NCI-H2227 (cell line): ENCODE measurements around the gene ICE2.

ENCODE experiments used
- DNase-seq: peaks from one replicate; lab custom pipeline; 2025; ENCODE audit not compliant: unreplicated experiment; lab: John Stamatoyannopoulos, UW

The ICE2 gene

DNA sequence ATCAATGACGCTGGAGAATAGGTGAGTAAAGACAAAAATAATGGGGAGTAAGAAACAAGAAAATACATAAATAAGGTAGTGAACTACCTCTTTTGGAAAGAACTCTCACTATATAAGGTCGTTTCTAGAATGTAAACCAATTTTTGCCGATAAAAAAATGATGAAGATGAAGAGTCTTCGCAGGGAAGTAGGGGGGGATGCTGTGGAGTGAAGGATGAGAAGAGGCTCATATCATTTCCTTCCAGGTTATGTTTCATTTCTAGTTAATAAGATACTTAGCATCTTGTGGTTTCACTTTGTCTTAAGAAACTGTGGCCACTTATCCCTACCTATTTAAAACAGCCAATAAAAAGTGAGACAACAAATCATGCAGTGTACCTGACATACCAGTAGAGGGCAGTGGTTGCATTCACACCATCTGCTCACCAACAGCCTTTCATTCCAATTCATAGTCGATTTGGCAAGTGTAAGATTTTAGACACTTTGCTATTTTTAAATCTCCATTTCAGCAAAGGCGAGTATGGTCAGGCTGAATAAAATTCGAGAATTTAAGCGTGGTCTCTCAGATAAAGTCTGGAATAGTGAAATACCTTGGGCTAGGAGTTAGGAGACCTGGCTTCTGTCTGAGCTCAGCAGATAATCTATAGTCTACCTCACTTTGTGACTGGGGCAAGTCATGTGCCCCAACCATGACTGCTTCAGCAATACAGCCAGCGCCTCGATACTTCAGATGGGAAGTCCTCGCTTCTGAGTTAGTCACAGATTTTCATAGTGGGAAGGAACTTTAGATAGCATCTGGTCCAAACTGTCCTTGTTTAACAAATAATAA, 28.9 kb upstream of the ICE2 start:
- peak; percentile 51 for DNase-seq

DNA sequence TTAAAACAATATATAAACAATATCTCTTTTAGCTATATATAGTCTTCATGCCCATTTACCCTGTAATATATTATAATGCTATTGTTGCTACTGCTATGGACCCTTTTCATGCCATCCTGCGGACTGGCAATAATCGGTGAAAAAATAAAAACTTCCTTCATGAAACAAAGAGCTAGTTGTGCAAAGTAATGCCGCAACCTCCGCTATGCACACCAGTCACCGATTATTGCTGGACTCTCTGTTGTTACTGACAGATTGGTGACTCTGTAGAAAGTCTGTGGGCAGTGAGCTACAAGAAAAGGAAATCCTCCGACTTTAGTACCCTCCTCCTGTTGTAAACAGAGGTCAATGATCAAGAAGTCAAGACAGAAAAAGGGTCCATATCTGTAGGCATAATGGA, 17.9 kb upstream of the ICE2 start:
- DNase-seq = no peak

DNA sequence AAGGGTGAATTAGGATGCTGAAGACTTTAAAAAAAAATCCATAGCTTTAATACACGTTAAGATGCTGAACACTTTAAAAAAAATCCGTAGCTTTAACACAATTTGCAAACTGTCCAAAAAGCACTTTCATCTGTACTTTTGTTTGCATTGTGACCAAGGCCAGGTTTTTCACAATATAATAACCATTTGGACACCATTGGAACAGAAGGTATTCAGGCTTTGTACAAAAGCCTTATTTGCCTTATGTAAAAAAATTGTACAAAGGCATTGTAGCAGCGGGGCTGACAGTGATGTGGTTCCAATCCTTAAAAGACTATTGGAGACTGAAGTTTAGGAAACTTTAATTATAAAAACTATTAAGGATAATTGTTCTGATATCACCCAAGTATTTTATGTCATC, 15.2 kb upstream of the ICE2 start:
- DNase-seq = no peak

DNA sequence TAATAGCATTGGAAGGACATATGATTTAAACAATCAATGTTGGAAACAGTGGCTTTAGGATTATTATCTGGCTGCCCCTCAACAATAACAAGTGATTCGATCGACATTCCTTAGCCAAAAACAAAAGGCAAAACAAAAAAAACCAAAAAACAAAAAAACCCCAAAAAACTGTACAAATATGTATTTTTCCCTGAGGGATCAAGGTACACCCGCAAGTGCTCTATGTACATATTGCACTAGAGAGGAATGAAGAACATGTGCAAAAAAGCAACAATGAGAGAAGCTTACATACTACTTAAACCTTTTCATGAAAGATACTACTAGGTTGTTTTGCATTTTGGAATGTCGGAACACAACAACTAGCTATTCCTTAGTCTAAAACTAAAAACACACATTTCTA, 14.2 kb upstream of the ICE2 start:
- DNase-seq = no peak

DNA sequence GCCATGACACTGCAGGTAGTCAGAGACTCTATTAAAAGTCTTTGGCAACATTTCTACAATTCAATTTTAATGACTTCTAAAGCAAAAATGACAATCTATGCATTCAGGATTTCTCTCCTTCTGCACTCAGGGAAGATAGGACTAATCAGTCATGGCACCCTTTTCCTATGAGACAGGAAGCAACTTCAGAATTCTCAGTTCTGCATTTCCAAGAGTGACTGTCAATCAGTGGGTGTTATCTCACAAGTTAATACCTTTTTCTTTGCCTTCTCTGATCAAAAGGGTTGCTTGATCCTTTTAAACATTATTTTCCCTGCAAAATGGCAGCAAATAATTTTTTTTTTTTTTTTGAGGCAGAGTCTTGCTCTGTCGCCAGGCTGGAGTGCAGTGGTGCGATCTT, 7.8 kb upstream of the ICE2 start:
- no peak for DNase-seq

DNA sequence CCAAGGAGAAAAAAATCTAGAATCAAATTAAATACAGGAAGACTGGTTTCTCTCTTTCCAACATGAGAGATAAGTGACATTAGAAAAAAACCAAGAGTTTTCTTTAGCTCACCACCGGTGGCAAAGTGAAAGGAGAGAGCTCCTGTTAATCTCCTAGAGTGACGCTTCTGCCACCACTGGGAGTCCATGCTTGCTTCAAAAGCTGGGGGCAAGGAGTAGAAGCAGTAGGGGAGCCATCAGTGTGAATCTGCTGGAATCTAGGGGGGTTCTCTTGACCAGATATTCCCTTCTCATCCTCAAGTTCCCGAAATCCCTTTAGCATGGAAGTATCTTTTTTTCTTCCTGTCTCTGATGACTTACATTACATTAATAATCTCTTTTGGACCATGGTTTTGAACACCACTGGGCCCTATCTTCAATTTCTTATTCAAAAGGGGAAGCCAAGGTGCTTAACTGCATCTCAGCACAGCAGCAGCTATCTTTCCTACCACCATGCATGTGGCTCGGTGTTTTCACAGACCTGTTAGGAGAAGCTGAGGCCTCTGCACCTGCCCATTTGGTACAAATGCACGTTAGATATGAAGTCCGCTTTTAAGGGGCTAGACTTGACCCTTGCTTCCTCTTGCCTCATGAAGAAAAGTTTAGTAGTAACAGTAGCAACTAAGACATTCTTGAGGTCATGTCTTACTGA, 6.6 kb upstream of the ICE2 start:
- DNase-seq = no peak

DNA sequence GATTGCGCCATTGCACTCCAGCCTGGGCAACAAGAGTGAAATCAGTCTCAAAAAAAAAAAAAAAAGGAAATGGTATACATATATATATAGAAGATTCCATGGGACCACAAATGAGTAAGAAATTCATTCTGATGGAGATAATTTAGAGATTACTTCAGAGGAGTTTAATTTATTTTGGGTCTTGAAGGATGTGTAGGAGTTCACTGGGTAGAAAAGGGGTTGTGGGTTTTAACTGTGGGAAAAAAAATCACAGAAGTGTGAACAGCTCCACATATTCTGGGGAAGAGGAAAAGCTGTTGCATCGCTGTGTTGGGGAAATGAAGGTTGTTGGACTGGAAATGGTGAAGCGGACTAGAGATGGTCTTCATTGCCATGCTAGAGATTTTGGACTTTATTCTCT, 4.1 kb upstream of the ICE2 start:
- no peak for DNase-seq

DNA sequence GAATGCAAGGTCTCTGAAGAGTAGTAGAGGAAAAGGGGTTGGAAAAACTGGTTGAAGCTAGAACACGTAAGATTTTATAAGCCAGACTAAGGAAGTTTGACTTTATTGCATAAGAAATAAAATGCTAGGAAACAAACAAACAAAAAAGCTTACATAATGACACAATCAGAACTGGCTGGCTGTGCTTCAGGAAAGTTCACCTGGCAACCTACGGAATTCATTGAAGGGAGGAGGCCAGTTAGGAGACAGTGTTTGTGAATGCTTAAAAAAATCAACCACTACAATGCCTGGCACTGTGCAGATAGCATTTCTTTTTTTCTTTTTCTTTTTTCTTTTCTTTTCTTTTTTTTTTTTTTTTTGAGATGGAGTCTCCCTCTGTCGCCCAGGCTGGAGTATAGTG, 1.9 kb upstream of the ICE2 start:
- DNase-seq = no peak

DNA sequence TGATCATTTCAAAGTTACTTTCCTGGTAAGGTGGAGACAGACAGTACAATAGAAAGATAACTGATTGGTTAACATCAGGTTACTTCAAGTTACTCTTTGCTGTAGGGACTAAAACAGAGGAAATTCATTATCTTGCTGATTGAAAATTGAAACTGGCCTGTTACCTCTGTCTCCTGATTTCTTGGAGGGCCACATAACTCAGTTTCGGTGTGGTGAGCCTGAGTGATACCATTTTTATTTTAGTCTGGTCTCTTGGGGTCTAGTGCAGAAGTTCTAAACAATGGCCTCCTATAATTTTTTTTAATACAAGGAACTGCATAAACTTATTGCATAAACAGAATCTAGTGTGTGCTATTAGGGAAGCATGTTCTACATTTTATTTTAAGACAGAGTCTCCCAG, 1.2 kb upstream of the ICE2 start:
- DNase-seq = no peak

DNA sequence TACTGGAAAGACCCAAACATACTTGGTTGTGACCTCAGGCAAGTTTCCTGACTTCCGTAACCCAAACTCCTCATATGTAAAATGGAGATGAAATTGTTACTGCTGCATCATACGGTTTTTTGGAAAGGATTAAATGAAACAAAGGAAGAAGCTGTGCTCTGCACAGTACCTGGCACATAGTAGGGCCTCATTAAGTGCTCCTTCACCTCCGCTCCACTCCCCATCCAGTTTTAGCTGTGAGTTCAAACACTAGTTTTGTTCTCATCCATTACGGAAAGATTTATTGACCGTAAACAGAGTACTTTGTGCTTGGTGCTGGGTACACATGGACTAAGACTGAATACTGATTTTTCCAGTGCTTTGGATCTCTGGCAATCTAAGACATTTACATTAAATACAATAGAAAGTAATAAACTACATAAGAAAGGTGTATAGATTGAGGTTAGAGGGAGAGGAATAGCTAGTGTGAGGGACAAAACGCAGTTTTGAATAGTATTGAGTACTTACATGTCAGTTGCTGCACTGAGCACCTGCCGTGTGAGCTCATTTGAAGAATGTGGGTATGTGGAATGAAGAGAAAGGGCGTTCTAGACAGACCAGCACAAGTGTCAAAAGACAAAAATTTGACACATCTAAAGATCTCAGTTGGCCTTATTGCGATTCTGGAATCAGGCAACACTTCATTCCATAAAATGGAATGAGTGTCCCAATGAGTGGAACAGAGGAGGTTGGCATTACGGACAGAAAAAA, 594 bp upstream of the ICE2 start:
- no peak for DNase-seq

DNA sequence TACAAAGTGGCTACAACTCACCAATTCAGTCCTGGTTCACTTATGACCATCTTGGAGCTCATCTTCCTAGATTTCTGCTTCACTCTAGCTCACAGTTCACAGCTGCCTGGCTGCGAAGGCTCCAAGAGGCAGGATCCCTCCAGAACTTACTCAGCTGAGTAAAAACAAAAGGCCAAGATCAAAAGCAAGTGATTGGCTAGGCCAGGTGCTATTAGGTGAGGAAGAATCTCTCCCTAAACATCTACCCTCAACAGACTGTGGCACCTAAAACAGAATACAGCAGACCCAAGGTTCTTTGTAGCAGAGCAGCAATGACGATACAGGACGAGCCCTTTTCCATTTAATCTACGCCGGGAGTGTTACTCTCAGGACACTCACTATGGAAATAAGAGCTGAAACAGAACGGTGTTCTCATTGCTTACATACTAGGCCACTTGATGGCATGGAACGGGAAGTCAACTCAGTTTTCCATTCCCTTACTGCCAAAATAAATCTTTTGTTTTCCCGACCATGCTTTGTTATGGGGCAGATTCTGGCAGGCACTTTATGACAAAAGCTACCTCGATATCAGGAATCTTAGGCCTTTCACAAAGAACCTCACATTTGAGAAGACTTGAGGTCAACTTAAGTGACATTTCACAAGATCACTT, 901 bp downstream of the ICE2 start:
- DNase-seq = no peak

DNA sequence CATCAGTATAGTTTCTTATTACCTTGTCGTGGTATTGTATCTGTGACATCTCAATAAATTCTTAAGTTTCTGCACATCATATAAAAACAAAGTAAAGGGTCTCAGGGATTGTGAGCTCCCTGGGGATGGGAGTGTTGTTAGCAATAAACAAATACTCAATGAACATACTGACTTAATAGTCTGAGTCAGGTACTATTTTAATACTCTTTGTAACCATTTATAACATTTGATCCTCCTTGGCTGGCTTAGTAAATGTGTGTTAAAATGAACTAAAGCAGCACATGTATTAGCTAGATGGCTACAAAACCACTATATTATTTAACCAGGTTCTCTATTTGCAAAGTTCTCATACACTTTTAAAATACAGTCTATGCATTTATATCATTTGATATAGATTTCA, 1.8 kb downstream of the ICE2 start:
- no peak for DNase-seq

DNA sequence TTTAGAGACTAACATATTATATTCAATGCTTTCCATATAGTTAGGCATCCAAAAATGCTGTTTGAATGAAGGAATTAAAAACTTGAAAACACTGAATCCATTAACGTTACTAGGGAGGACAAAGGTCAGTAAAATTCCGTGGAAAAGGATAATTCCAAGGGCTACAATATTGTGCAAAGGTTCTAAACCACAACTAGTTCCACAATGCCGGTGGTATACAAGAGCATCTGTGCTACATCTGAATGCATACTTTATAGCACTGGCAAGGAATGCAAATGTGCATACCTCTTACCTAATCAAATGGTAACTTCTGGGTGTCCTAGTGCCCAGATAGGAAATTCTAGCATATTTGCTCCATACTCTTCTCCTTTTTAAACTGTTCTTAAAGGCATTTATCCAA, 2.2 kb downstream of the ICE2 start:
- DNase-seq = no peak

DNA sequence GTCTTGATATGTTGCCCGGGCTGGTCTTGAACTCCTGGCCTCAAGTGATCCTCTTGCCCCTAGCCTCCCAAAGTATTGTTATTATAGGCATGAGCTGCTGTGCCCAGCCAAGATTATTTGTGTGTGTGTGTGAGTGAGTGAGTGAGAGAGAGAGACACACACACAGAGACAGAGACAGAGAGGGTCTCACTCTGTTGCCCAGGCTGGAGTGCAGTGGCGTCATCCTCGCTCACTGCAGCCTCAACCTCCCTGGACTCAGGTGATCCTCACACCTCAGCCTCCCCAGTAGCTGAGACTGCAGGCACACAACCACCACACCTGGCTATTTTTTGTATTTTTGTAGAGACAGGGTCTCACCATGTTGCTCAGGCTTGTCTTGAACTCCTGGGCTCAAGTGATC, 5.8 kb downstream of the ICE2 start:
- no peak for DNase-seq

DNA sequence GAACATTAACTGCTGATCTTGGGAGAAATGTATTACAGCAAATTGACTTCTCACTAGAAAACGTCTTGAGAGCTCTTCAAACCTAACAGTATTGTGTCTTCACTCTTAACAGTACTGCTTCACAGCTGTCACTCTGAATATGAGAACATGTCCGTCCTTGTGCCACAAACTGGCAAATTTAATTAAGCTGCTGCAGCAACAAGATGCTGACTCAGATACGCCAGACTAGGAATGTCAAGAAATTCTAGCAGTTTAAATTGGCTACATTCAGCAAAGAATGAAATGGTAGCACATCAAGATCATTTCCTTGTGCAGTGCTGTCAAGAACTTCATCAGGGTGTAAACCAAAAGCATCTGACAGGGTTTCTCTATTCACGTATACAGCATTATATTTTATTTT, 7.6 kb downstream of the ICE2 start:
- DNase-seq = peak; percentile 1

DNA sequence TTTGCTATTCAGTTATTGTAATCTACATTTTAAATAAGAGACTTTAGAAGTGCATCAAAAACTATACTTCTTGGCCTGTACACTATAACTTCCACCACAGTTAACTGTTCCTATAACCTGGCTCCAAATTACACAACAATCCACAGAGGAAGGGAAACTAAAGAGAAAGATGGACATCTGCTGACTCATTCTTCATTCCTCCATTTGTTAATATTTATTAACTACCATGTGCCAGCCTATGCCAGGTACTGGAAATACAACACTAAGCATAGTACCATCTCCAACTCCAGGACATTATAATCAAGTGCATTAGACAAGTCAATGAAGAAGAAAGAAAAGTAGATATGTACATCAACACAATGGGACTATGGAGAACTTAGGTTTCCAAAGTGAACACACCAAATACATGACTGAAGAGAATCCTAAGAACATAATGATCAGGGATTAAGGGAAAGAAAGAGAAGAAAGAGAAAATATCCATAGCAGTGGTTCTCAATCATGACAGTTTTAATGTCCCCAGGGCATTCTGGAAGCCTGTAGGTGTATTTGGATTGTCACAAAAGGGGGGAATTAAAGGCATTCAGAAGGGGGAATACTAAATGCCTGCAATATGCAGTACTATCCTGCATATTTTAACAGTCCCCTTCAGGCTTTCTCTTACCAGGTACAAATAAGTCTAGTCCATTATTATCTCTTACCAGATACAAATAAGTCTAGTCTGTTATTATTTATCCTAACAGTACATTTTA, 8.9 kb downstream of the ICE2 start:
- DNase-seq = no peak

DNA sequence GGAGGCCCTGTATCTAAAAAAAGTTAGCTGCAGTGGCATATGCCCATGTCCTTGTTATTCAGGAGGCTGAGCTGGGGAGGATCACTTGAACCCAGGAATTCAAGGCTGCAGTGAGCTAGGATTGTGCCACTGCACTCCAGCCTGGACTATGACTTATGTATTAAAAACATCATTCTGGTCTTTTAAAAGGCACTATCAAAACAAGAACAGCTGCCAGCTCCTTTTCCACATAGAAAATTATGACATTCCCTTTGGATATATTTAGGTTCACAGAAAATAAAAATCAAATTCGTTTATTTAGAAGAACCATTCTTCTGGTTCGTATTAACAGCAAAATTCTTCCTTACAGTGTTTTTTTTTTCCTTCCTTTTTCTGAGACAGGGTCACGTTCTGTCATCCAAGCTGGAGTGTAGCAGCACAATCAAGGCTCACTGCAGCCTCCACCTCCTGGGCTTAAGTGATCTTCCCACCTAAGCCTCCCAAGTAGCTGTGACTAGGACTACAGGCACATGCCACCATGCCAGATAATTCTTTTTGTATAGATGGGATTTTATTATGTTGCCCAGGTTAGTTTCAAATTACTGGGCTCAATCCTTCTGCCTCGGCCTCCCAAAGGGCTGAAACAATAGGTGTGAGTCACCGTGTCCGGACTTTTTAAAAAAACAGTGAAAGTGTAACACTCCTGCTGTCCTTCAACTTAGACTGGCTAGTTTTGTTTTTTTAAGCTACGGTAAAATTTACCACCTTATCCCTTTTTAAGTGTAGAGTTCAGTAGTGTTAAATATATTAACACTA, 13.9 kb downstream of the ICE2 start:
- DNase-seq = no peak

DNA sequence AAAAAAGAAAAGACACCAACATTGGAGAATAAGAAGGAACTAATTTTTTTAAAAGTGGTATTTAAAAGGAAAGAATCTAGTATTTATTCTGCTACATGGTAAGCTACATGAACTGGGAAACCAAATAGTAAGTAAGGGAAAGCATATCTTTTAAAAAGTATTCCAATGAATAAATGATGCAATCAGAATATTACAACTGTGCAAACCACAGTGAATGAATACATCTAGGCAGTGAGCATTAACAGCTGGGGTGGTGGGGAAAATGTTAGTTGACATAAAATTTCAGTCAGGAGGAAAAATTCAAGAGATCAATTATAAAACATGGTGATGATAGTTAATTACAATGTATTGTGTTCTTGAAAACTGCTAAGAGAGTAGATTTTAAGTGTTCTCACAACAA, 16.9 kb downstream of the ICE2 start:
- no peak for DNase-seq

DNA sequence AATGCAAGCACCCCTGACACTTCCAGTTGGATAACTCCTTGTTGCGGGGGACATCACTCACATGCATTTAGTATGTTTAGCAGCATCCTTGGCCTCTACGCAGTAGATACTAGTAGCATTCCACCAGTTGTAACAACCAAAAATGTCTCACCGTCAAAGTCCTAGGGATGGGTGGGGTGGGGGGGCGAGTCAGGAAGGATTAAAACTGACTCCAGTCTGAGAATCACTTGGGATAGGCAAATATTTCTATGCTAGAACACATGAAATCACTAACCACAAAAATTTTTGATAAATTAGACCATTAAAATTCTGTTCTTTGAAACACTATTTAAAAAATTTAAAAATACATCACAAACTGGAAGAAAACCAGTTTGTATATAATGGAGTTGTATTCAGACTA, 18.0 kb downstream of the ICE2 start:
- DNase-seq = no peak

DNA sequence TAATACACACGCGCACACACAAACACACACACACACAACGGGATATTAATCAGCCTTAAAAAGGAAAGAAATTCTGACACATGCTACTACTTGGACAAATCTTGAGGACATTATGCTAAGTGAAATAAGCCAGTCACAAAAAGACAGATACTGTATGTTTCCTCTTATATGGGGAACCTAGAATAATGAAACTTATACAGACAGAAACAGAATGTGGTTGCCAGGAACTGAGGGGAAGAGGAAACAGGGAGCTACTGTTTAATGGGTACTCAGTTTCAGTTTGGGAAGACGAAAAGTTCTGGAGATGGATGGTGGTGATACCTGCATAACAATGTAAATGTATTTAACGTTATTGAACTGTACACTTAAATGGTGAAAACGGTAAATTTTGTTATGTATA, 20.2 kb downstream of the ICE2 start:
- DNase-seq = no peak
